HG03342 (cell line): Measurements from ENCODE around the gene RASSF10.

Source experiments
- ATAC-seq: cut with Tn5 transposase; IDR thresholded peaks from one replicate; pipeline ENCODE4 v1.9.1; 2021; ENCODE audit warnings: mild to moderate bottlenecking, moderate library complexity; ENCODE audit not compliant: unreplicated experiment

RASSF10 gene

DNA sequence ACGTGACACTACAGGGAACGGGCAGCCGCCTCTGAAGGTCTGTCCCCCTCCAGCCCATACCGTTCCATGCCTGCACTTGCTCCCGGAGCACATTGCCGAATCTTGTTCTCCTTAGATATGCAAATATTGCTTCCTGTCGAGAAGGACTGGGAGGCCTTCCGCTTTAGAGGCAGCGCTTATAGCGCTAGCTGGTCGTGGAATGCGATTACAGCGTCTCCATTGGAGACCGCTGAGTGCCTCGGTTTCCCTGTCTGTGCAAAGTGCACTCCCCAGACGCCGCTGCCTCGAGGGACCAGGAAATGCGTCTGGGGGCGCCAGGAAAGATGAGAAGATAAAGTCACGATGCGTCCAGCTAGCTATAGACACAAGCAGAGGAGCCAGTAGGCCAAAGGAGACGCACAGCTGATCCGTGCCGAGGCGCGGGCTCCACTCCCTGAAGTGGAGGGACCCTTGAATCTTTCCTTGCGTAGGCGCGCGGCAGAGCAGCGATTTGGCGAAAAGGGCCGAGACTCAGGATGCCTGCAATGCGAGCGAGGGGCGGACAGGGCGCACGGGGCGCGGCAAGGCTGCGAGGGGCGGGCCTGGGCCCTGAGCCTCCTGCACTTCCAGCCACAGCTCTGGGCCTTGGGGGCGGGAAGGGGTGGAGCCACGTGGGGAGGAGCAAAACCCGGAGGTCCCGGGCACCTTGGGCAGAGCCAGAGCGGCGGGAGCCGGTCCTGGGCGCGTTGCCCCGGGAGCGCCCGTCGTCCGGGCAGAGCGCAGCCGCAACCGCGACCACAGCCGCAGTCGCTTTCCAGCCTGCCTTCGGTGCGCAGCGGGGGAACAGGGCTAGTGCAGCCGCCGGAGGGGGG lies at the start of gene RASSF10:
RASSF10 (plus strand) TSS at position 692 of the 851 bp plus-strand sequence. CDS start 261 bp downstream, outside the sequence.
- ATAC-seq = no peak

GRCh38 chr11:12961615-12962014 lies 47.5 kb upstream of the RASSF10 start:
- no peak for ATAC-seq

DNA sequence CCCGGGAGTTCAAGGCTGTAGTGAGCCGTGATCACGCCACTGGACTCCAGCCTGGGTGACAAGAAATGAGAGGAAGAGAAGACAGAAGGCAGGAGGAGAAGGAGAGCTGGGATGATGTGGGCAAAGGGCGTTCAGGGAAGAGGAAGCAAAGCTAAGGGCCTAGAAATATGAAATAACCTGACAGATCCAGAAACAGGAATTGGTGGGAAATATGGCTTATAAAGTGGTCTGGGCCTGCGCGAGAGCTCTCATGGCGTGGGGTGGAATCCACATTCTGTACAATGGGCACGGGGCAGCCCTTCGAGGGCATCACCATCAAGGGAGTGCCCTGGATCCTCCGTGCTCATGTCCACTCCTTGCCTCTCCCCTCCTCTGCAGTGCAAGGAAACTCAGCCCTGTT lies 46.8 kb upstream of the RASSF10 start:
- ATAC-seq = no peak

- no peak for ATAC-seq
These were observed 46.1 kb upstream of the RASSF10 start for GRCh38 chr11:12963051-12963450.

DNA sequence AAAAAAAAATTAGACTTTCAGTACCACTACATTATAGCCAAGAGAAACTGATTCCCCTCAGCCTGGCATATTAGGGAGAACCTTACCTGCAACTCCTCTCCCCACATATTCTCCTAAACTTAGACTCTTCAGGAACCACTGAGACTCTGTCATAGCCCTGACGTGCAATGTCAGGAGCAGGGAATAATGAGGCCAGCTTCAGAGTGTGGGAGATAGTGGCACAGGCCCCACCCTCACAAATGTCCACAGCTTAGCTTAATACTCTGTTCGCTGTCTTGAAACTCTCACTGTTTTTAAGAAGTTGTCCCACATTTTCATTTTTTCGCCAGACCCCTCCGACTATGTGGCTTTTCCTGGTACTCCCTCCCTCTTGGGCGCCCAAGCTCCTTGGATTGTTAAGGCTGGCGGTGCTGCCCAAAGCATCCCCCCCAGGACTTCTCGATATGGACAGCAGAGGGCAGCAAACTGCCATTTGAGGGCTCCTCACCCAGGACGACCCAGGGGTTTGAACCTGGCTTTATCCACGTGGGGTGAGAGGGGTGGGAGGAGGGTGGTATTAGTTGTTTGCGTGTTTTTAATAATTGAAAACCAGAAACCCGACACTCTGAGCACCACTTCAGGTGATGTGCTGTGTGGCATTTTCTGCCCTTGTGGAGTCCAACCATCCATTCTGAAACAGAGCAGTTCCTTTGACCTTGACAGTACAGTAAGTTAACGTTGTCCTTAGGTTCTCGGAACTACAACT lies 45.2 kb upstream of the RASSF10 start:
- peak; percentile 76 for ATAC-seq

DNA sequence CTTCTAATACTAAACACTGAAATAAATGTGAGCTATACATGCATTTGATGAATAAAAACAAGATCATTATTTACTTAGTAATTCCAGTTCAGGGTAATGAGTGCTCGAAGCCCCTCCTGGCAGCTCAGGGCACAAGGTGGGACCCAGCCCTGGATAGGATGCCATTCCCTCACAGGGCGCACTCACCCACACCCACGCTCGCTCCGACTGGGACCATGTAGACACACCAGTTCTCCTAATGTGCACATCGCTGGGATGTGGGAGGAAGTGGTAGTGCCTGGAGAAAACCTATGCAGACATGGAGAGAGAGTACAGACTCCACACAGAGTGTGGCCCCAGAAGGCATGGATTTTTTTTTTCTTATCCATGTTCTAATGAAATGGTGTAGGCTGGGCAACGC lies 44.5 kb upstream of the RASSF10 start:
- no peak for ATAC-seq

- no peak for ATAC-seq
These were observed 43.1 kb upstream of the RASSF10 start for GRCh38 chr11:12966002-12966401.

GRCh38 chr11:12968101-12968500 lies 41.0 kb upstream of the RASSF10 start:
- ATAC-seq = no peak

DNA sequence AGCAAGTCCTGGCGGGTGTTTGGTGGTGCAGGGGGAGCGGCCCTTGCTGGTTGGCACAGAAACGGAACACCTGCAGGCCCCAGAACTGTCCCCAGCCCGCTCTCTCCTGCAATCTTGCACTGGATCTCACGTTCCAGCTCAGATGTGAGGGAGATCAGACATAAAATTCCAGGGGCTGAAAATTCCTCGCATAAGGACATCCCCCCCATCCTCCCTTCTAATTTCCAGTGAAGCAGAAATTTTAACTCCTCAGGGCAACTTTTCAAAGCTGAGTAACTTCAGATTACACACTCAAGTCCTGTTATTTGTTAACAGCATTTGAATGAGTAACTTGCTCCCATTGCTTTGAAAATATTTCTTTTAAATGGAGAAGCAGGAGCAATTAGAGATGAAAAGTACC lies 40.3 kb upstream of the RASSF10 start:
- ATAC-seq = no peak

- ATAC-seq = no peak
These were observed 37.2 kb upstream of the RASSF10 start for GRCh38 chr11:12971955-12972354.

- no peak for ATAC-seq
These were observed 35.5 kb upstream of the RASSF10 start for GRCh38 chr11:12973528-12974181.

GRCh38 chr11:12975195-12975594 lies 33.9 kb upstream of the RASSF10 start:
- ATAC-seq = no peak

- no peak for ATAC-seq
These were observed 29.0 kb upstream of the RASSF10 start for GRCh38 chr11:12979928-12980689.

GRCh38 chr11:12981676-12982522 lies 27.2 kb upstream of the RASSF10 start:
- ATAC-seq = no peak

DNA sequence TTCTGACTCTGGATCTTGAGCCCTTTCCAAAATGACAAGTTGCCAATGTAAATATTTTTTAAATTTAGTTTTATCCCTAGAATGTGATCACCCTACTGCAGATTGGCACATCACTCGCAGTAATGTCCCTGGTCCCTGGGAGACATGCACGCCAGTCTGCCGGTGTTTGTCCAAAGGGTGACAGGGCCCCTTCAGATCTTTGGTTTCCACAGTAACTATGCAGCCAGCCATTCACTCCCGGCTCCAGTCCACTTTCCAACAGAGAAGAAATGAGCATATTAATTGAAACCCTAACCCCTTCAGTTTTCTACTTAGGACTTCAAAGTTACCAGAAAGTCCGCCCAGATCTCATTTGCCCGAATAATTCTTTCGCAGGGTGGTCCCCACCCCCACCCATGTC lies 25.8 kb upstream of the RASSF10 start:
- ATAC-seq = no peak

DNA sequence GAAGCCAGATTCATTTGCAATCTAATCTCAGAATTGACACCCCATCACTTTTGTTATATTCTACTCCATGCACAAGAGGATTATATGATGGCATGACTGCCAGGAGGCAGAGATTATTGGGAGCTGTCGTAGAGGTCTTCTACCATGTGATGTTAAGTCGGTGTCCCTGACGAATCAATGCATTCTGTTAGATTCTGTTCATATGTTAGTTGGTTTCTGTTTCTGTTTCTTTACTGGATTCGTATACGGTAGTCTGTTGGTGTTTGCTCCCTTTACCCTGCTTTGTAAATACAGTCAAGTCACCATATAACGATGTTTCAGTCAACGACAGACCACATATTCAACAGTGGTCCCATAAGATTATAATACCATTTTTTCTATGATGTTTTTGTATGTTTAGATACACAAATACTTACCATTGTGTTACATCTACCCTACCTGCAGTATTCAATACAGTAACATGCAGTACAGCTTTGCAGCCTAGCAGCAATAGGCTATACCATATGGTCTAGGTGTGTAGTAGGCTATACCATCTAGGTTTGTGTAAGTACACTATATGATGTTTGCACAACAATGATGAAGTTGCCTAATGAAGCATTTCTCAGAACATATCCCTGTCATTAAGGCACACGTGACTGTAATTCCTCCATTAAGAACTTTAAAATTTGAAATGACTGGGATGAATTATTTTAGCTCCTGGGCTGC lies 22.8 kb upstream of the RASSF10 start:
- ATAC-seq = no peak

DNA sequence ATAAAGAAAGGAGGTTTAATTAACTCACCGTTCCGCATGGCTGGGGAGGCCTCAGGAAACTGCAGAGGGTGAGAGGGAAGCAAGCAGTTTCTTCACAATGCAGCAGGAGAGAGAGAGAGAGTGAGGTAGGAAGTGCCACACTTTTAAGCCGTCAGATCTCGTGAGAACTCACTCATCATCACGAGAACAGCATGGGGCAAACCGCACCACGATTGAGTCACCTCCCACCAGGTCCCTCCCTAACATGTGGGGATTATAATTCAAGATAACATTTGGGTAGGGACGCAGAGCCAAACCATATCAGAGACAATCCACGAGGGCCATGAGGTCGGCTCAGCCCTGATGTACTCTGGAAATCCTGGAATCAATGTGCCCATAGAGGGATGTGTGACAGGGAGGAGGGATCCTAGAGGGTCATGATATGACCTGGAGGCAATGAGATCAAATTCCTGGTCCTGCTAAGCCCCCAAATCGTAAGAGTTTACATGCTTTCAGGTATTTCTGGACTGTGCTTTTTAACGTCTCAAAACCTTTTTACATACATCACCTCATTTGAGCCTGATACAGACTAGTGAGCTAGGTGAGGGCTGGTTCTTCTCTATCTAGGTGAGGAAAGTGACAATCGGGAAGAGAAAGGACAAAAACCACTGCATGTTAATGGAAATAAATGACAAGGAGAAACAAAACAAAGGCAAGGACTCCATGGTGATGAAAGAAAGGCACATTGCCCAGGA lies 19.5 kb upstream of the RASSF10 start:
- no peak for ATAC-seq

DNA sequence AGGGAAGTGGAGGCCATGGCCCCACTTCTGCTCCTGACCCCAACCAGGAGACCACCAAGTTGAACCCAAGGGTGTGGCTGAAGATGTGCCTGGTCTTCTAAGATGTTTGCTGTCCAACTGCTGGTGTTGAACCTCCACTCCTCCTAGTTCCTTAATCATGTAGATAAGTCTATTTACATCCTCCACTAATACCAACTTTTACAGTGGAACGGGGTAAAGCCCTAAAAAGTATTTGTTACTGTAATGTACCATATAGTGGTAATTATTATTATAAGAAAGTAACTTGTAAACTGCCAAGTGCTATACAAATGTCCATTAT lies 19.0 kb upstream of the RASSF10 start:
- ATAC-seq = no peak

DNA sequence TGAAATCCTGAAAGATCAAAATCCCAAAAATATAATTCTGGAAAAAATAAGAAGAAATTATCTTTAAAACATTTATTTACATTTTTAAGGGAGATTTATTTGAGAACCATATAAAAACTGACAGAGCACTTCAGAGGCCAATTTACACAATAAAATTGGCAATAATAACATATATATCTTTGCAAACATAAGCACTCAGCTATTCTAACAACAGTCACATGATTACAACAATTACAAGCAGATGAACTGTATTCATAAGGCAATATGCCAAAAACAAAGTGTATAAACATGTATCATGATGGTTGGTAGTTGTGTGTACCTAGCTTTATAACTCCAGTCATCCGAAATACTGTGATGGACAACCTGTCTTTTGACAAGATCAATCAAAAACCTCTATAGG lies 17.7 kb upstream of the RASSF10 start:
- no peak for ATAC-seq
